Sigmoid colon (tissue), 7 donors: Measurements from ENCODE around the gene AP1M1. TPM values are rescaled to one million over a fixed set of nuclear protein-coding genes. Genes with fewer than 3 reads are reported as not detected.

Experiments used
- DNase-seq: peaks from one replicate; pipeline ENCODE4 v3.0.0-alpha.2; 2019
- H3K27ac ChIP-seq, 4 donors: fragments of 200-600 bp; sonication (generic); one replicate each; pipeline ENCODE4 v1.5.1; 2016 to 2019; ENCODE audit warnings: mild to moderate bottlenecking in 1 of 4
- H3K27me3 ChIP-seq, 3 donors: fragments of 200-600 bp; sonication (generic); one replicate each; pipeline ENCODE4 v1.5.1; 2019; ENCODE audit warnings: mild to moderate bottlenecking in 1 of 3
- H3K36me3 ChIP-seq, 4 donors: fragments of 200-600 bp; sonication (generic); one replicate each; pipeline ENCODE4 v1.5.1; 2016 to 2019
- H3K4me1 ChIP-seq, 4 donors: fragments of 200-600 bp; sonication (generic); one replicate each; pipeline ENCODE4 v1.5.1; 2017 to 2019
- H3K4me3 ChIP-seq, 4 donors: fragments of 200-600 bp; sonication (generic); one replicate each; pipeline ENCODE4 v1.5.1; 2017 to 2019; ENCODE audit warnings: mild to moderate bottlenecking in 2 of 4, moderate library complexity in 1 of 4
- H3K9me3 ChIP-seq, 4 donors: fragments of 200-600 bp in 3 of 4; sonication (generic) in 3 of 4; one replicate each; pipeline versions ENCODE4 v1.5.1 to v1.6.1; 2013 to 2019
- CTCF ChIP-seq, 4 experiments: fragments of 450-650 bp in 3 of 4; fragments of 200-600 bp in 1 of 4; IDR thresholded peaks; one replicate each; pipeline ENCODE4 v1.5.1; 2016 to 2019; ENCODE audit warnings: antibody characterized with exemption in 4 of 4, mild to moderate bottlenecking in 3 of 4, moderate library complexity in 2 of 4
- EP300 ChIP-seq, 4 donors: sonication (generic); formaldehyde crosslinking; IDR thresholded peaks; one replicate each; pipeline ENCODE4 v1.6.1; 2017; ENCODE audit warnings: antibody characterized with exemption in 4 of 4
- POLR2A ChIP-seq, 2 donors: fragments of 450-650 bp; IDR thresholded peaks; one replicate each; pipeline ENCODE4 v1.6.1; 2016; ENCODE audit warnings: antibody characterized with exemption in 2 of 2, mild to moderate bottlenecking in 2 of 2, moderate library complexity in 2 of 2
- POLR2AphosphoS5 ChIP-seq, 4 donors: sonication (generic); formaldehyde crosslinking; IDR thresholded peaks; one replicate each; pipeline ENCODE4 v1.6.1; 2017; ENCODE audit warnings: antibody characterized with exemption in 4 of 4
- WGBS, 2 donors: extraction: QIAGEN DNeasy Blood & Tissue Kit; methylation state at CpG; one replicate each; pipeline ENCODE4 v1.1.7; 2013; 5-methylcytosine and 5-hydroxymethylcytosine counted together
- intact Hi-C: fragments of 100-400 bp; cut with DNase I; formaldehyde crosslinking; loops from one replicate; pipeline ENCODE4 v1.15.1; 2023
- polyA plus RNA-seq, 3 donors: library from polyadenylated mRNA; stranded (reverse); fragments of 200-250 nt; gene quantifications; one replicate each; pipeline ENCODE4 v1.2.3, GENCODE V29; 2013
- small RNA-seq, 3 donors: library from RNA; depleted of rRNA; stranded (forward); fragments of <200 nt; gene quantifications; one replicate each; pipeline ENCODE3, GENCODE V24; 2016
- total RNA-seq, 4 donors: library from RNA; depleted of rRNA; stranded (reverse); fragments of >200 nt; gene quantifications; one replicate each; pipeline ENCODE4 v1.1.0, GENCODE V29; 2016
- donor health status: healthy with polysubstance abuse.
- donor health status: Bipolar disorder and iron deficiency.
- donor health status: healthy.

The AP1M1 gene
- total and polyA plus RNA-seq, 7 donors = 18.7 to 63.7 (median 57.1) TPM

GRCh38 chr19:16290692-16291091, 93.0 kb downstream of the AP1M1 start:
- intact Hi-C loops = no loop called here
- no peaks in the 10 kb centered on the region for H3K36me3 ChIP-seq
- 87 to 88% methylated on average over 10 of the region's 10 CpGs for WGBS, 2 donors

GRCh38 chr19:16293118-16294091, 95.7 kb downstream of the AP1M1 start:
- 9 to 51% methylated on average over 27 of the region's 27 CpGs for WGBS, 2 donors
- DNase-seq = peak; percentile 96
- H3K4me3 ChIP-seq = peak overlapping the region; percentile 11 to 36 (median 24)
- H3K36me3 ChIP-seq = no peaks in the 10 kb centered on the region
- no peaks in the 10 kb centered on the region for H3K27me3 ChIP-seq
- intact Hi-C loops = loop anchor here (2.0 kb wide), 1 partner anchor 31 kb away; the partner anchor contains the start of gene KLF2
- H3K4me1 ChIP-seq = peaks cover 0 to 32% (median 22%) of the 10 kb centered on the region in 4 donors
- TF ChIP-seq CTCF (IDR thresholded peaks at IDR 0.05) (no peak), POLR2AphosphoS5 (IDR thresholded peaks at IDR 0.05) (peak; percentile 54 to 73 (median 62)), EP300 (IDR thresholded peaks at IDR 0.05) (peak in 1 of 4 donors; percentile 4), POLR2A (IDR thresholded peaks at IDR 0.05) (no peak)
- no peaks in the 10 kb centered on the region for H3K9me3 ChIP-seq
- H3K27ac ChIP-seq = peak overlapping the region; percentile 77 to 92 (median 83)

More at GRCh38 chr19:16290692-16291091, 93.0 kb downstream of the AP1M1 start:
- Histone ChIP-seq H3K4me1 (peaks cover 0 to 44% (median 31%) of the 10 kb centered on the region in 4 donors), H3K27ac (peak overlapping the region in 3 of 4 donors; percentile 82 to 92 (median 84)), H3K27me3 (no peaks in the 10 kb centered on the region), H3K4me3 (no peak overlapping the region), H3K9me3 (no peaks in the 10 kb centered on the region)
- no peak for DNase-seq
- TF ChIP-seq POLR2AphosphoS5 (IDR thresholded peaks at IDR 0.05) (peak in 1 of 4 donors; percentile 28), EP300 (IDR thresholded peaks at IDR 0.05) (no peak)

GRCh38 chr19:16295057-16295456, 97.3 kb downstream of the AP1M1 start:
- H3K27me3 ChIP-seq = no peaks in the 10 kb centered on the region
- DNase-seq = no peak
- H3K4me3 ChIP-seq = no peak overlapping the region
- TF ChIP-seq POLR2AphosphoS5 (IDR thresholded peaks at IDR 0.05) (peak in 2 of 4 donors; percentile 20 to 24), CTCF (IDR thresholded peaks at IDR 0.05) (no peak)
- peaks cover 0 to 32% (median 22%) of the 10 kb centered on the region in 4 donors for H3K4me1 ChIP-seq
- H3K36me3 ChIP-seq = no peaks in the 10 kb centered on the region
- H3K27ac ChIP-seq = peak overlapping the region in 3 of 4 donors; percentile 25 to 84 (median 82)
- no peaks in the 10 kb centered on the region for H3K9me3 ChIP-seq
- 78% methylated on average over 12 of the region's 12 CpGs for WGBS, 2 donors
- intact Hi-C loops = no loop called here

Small RNAs within 50 kb of the gene (small RNA-seq; reads per million reads assigned to genes)
- 0 reads per million in 3 donors for gene RF00017

Other genes starting within 250 kb of the AP1M1 start
- not detected for gene OR10H4, start 248.9 kb upstream of the AP1M1 start, total RNA-seq
- not detected for gene OR10H4, start 248.9 kb upstream of the AP1M1 start, polyA plus RNA-seq
- 100 to 1,000 TPM; 222 to 826 (median 353) TPM for gene TPM4, start 121.4 kb upstream of the AP1M1 start, total RNA-seq
- 100 to 1,000 TPM; 313 to 464 (median 374) TPM for gene TPM4, start 121.4 kb upstream of the AP1M1 start, polyA plus RNA-seq
- 10 to 100 TPM; 32.8 to 43.9 (median 34.9) TPM for gene RAB8A, start 86.0 kb upstream of the AP1M1 start, total RNA-seq
- gene RAB8A, start 86.0 kb upstream of the AP1M1 start, polyA plus RNA-seq = 100 to 1,000 TPM in 1 of 3 donors, 10 to 100 TPM in 2; 64.3 to 126 (median 79.4) TPM
- 1 to 10 TPM in 2 of 4 donors, not detected in 2; 2.5 to 3.3 TPM for gene HSH2D, start 54.2 kb upstream of the AP1M1 start, total RNA-seq
- gene HSH2D, start 54.2 kb upstream of the AP1M1 start, polyA plus RNA-seq = 10 to 100 TPM; 14.4 to 40.0 (median 22.9) TPM
- not detected for gene CIB3, start 24.4 kb upstream of the AP1M1 start, total RNA-seq
- gene CIB3, start 24.4 kb upstream of the AP1M1 start, polyA plus RNA-seq = under 1 TPM in 1 of 3 donors, not detected in 2; 0.69 TPM
- 10 to 100 TPM; 86.9 to 97.7 (median 92.5) TPM for gene FAM32A, start 12.5 kb upstream of the AP1M1 start, total RNA-seq
- gene FAM32A, start 12.5 kb upstream of the AP1M1 start, polyA plus RNA-seq = 100 to 1,000 TPM in 2 of 3 donors, 10 to 100 TPM in 1; 90.2 to 239 (median 156) TPM
- 10 to 100 TPM; 17.1 to 49.3 (median 28.3) TPM for gene KLF2, start 126.9 kb downstream of the AP1M1 start, total RNA-seq
- 10 to 100 TPM in 1 of 3 donors, 1 to 10 TPM in 2; 2.8 to 25.9 (median 3.6) TPM for gene KLF2, start 126.9 kb downstream of the AP1M1 start, polyA plus RNA-seq